ENCODE measurements around the gene ENTR1. TPM values are rescaled to one million over a fixed set of nuclear protein-coding genes. Genes with fewer than 3 reads are reported as not detected.

The ENTR1 gene
- total and polyA plus RNA-seq, 2 of the 4 experiments (the other 2 are of a cell fraction): 14.5 to 37.3 TPM

DNA sequence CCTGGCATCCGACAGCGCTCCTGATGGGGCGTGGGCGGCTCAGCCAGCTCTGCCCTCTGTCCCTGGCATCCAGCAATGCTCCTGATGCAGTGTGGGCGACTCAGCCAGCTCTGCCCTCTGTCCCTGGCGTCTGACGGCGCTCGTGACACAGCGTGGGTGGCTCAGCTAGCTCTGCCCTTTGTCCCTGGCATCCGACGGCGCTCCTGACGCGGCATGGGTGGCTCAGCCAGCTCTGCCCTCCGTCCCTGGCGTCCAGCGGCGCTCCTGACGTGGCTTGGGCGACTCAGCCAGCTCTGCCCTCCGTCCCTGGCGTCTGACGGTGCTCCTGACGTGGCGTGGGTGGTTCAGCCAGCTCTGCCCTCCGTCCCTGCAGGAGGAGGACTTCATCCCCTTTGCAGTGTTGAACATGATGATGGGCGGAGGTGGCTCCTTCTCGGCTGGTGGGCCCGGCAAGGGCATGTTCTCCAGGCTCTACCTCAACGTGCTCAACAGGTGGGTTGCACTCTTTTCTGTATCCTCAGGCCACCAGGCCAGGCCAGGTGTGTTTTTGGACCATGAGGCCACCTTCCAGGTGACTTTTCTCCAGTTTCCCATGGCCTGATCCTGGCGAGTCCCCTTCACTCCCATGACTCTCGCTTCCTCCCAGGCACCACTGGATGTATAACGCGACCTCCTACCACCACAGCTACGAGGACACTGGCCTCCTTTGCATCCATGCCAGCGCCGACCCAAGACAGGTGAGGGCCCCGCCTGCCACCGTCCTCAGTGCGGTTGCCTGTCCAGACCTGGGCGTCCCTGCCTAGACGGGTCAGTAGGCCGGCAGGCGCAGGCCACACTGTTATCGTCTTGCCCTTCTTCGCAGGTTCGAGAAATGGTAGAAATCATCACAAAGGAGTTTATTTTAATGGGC is 8.0 kb upstream of the ENTR1 start:
- Histone ChIP-seq H2AK5ac (ENCODE audit: low read depth, low read length) (no peak overlapping the region), H3K9ac (ENCODE audit: low read depth, low read length) (no peak overlapping the region), H2BK15ac (ENCODE audit: low read depth, low read length) (no peak overlapping the region), H3K14ac (replicated peaks; ENCODE audit: low read depth, low read length) (no peak overlapping the region), H3K4ac (ENCODE audit: low read depth, low read length) (no peak overlapping the region), H3K9me1 (ENCODE audit: insufficient read depth, low read length) (peaks cover 4% of the 10 kb centered on the region; the same call in 1 of the 2 replicates), H2BK20ac (ENCODE audit: low read depth, low read length) (no peak overlapping the region), H4K20me1 (ENCODE audit: insufficient read depth, low read length) (0 out of 2 replicates have a peak, but pooled peaks cover 6% of the 10 kb centered on the region), H2BK5ac (ENCODE audit: low read depth, low read length, poor library complexity, severe bottlenecking) (no peak overlapping the region), H3K23ac (ENCODE audit: low read depth, low read length) (no peak overlapping the region), H3K27ac (ENCODE audit: insufficient read depth, low read length) (no peak overlapping the region), H3K18ac (ENCODE audit: low read depth, low read length) (no peak overlapping the region), H3K4me2 (ENCODE audit: low read depth, low read length) (no peak overlapping the region), H4K5ac (ENCODE audit: low read depth, low read length) (no peak overlapping the region), H4K91ac (ENCODE audit: insufficient read depth, low read depth, low read length) (no peak overlapping the region), H4K8ac (ENCODE audit: low read depth in 2 of 2, low read length in 2 of 2) (no peak overlapping the region), H3K79me1 (ENCODE audit: low read depth in 1 of 2, low read length in 2 of 2) (peaks cover 4 to 29% of the 10 kb centered on the region in 2 experiments; a peak in 2 of 4 replicates), H3K9me3 (ENCODE audit: control insufficient read depth, insufficient read depth, low read length) (no peaks in the 10 kb centered on the region), H3K56ac (ENCODE audit: extremely low read depth, insufficient read depth, low read length) (no peak overlapping the region), H3K27me3 (ENCODE audit: control insufficient read depth, insufficient read depth, low read length) (no peaks in the 10 kb centered on the region), H3K4me3 (ENCODE audit: insufficient read depth, low read depth, low read length) (no peak overlapping the region), H2AK9ac (replicated peaks; ENCODE audit: low read depth, low read length, poor library complexity) (no peak overlapping the region), H3K4me1 (ENCODE audit: control insufficient read depth, insufficient read depth, low read length) (no peaks in the 10 kb centered on the region), H2BK120ac (ENCODE audit: low read depth, low read length) (no peak overlapping the region), H3K36me3 (ENCODE audit: control insufficient read depth, insufficient read depth, low read length) (peaks cover 81% of the 10 kb centered on the region), H2AFZ (replicated peaks; ENCODE audit: low read length, poor library complexity) (peak overlapping the region; percentile 43)
- DNase-seq (no peak), ATAC-seq (ENCODE audit: low read depth) (no peak)
- CTCF ChIA-PET: no interaction called here
- dilution Hi-C loops (cut with HindIII; ENCODE audit: low sequenced_read_pairs, unreplicated experiment): no loop called here
- POLR2A ChIA-PET (ENCODE audit: unreplicated experiment): interaction anchor here (0.6 kb wide), 1 partner anchor 9 kb away, joined by 9 read pairs; no protein-coding TSS in a partner anchor
- intact Hi-C loops (cut with micrococcal nuclease): no loop called here
- BruUV-seq (replicated peaks): no TSS peak
- TF ChIP-seq, protein P1, sequence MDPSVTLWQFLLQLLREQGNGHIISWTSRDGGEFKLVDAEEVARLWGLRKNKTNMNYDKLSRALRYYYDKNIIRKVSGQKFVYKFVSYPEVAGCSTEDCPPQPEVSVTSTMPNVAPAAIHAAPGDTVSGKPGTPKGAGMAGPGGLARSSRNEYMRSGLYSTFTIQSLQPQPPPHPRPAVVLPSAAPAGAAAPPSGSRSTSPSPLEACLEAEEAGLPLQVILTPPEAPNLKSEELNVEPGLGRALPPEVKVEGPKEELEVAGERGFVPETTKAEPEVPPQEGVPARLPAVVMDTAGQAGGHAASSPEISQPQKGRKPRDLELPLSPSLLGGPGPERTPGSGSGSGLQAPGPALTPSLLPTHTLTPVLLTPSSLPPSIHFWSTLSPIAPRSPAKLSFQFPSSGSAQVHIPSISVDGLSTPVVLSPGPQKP (IDR thresholded peaks at IDR 0.05; ENCODE audit: borderline replicate concordance, low read depth, low read length): no peak
- TF ChIP-seq, protein P2, sequence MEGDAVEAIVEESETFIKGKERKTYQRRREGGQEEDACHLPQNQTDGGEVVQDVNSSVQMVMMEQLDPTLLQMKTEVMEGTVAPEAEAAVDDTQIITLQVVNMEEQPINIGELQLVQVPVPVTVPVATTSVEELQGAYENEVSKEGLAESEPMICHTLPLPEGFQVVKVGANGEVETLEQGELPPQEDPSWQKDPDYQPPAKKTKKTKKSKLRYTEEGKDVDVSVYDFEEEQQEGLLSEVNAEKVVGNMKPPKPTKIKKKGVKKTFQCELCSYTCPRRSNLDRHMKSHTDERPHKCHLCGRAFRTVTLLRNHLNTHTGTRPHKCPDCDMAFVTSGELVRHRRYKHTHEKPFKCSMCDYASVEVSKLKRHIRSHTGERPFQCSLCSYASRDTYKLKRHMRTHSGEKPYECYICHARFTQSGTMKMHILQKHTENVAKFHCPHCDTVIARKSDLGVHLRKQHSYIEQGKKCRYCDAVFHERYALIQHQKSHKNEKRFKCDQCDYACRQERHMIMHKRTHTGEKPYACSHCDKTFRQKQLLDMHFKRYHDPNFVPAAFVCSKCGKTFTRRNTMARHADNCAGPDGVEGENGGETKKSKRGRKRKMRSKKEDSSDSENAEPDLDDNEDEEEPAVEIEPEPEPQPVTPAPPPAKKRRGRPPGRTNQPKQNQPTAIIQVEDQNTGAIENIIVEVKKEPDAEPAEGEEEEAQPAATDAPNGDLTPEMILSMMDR (conservative IDR thresholded peaks at IDR 0.05; ENCODE audit: low read depth, low read length): no peak
- TF ChIP-seq MAFK (IDR thresholded peaks at IDR 0.05; ENCODE audit: low read depth, low read length): no peak
- TF ChIP-seq NFE2L2 (IDR thresholded peaks at IDR 0.05; ENCODE audit: low read depth, low read length): no peak
- TF ChIP-seq CEBPB (IDR thresholded peaks at IDR 0.05; ENCODE audit: low read depth, low read length): no peak
- no peak for TF ChIP-seq RCOR1 (IDR thresholded peaks at IDR 0.05; ENCODE audit: insufficient replicate concordance, low read length)
- TF ChIP-seq BHLHE40 (IDR thresholded peaks at IDR 0.05; ENCODE audit: low read depth, low read length): no peak
- in situ Hi-C loops (cut with MboI; ENCODE audit: low sequenced_read_pairs): no loop called here
- 98% methylated on average over 40 of the region's 48 CpGs; no CpG with 5 or more reads in 1 of the 2 experiments for WGBS, 2 experiments (ENCODE audit: extremely low coverage in 2 of 2, insufficient read length in 1 of 2)

Measured in IMR-90 (cell line).